ENCODE data around the gene IL22RA2. TPM values are rescaled to one million over a fixed set of nuclear protein-coding genes. Genes with fewer than 3 reads are reported as not detected.

Gene IL22RA2
- total RNA-seq, 1 experiment from 2014 or later: not detected

DNA sequence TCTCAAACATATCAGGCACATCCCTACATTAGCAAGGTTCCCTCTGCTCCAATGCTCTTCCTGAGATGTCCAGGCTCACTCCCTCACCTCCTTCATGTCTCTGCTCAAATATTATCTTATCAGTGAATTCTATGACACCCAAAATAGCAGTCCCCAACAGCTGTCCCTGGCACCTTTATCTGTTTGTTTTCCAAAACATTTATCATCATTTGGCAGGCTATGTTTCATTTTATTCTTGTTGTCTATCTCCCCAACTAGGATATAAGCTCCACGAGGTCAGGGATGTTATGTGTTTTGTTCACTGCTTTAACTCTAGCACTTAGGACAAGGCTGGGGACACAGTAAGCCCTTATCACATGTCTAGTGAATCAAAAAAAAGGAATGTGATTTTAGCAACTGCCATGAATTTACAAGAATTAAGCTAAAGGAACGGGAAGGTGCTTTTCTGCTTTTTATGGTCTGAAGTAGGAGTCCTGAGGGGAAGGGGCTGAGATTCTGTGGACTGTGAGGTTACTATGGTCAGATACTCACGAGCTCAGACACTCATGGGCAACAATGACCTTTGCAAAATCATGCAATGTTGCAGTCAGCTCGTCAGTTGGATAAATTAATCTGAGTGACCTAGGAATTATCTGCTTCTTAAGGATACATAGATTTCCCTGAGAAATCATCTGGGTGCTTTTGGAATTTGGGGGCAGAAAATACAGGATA is 1.9 kb upstream of the IL22RA2 start:
- no TSS peak for BruUV-seq (replicated peaks)
- no peak for DNase-seq
- ChIA-PET POLR2A (no interaction called here), CTCF (interaction anchor here (0.6 kb wide), 1 partner anchor 103 kb away, joined by 4 read pairs; no protein-coding TSS in a partner anchor)
- Histone ChIP-seq H3K4me1 (peaks cover 5% of the 10 kb centered on the region; the same call in 1 of the 2 replicates), H3K27me3 (replicated peaks; ENCODE audit: control insufficient read depth, insufficient read depth, low read length) (no peaks in the 10 kb centered on the region), H3K9me3 (peaks cover 7% of the 10 kb centered on the region), H3K36me3 (ENCODE audit: control insufficient read depth, insufficient read depth, low read length) (no peaks in the 10 kb centered on the region), H3K4me3 (ENCODE audit: low read depth, low read length) (no peak overlapping the region)
- Mint-ChIP-seq H3K27me3 (ENCODE audit: insufficient read depth, unreplicated experiment) (no peaks in the 10 kb centered on the region), H3K36me3 (ENCODE audit: insufficient read depth, unreplicated experiment) (no peaks in the 10 kb centered on the region), H3K4me3 (ENCODE audit: unreplicated experiment) (no peak overlapping the region), H3K27ac (ENCODE audit: unreplicated experiment) (no peak overlapping the region), H3K9me3 (ENCODE audit: unreplicated experiment) (peaks cover 17% of the 10 kb centered on the region), H3K4me1 (ENCODE audit: low read depth, unreplicated experiment) (no peaks in the 10 kb centered on the region)
- TF ChIP-seq, protein P1, sequence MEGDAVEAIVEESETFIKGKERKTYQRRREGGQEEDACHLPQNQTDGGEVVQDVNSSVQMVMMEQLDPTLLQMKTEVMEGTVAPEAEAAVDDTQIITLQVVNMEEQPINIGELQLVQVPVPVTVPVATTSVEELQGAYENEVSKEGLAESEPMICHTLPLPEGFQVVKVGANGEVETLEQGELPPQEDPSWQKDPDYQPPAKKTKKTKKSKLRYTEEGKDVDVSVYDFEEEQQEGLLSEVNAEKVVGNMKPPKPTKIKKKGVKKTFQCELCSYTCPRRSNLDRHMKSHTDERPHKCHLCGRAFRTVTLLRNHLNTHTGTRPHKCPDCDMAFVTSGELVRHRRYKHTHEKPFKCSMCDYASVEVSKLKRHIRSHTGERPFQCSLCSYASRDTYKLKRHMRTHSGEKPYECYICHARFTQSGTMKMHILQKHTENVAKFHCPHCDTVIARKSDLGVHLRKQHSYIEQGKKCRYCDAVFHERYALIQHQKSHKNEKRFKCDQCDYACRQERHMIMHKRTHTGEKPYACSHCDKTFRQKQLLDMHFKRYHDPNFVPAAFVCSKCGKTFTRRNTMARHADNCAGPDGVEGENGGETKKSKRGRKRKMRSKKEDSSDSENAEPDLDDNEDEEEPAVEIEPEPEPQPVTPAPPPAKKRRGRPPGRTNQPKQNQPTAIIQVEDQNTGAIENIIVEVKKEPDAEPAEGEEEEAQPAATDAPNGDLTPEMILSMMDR (IDR thresholded peaks at IDR 0.05; ENCODE audit: insufficient read depth in 1 of 2, low read depth in 1 of 2, low read length in 1 of 2, severe bottlenecking in 1 of 2, unreplicated experiment in 1 of 2): no peak
- intact Hi-C loops (cut with micrococcal nuclease; ENCODE audit: unreplicated experiment): no loop called here

DNA sequence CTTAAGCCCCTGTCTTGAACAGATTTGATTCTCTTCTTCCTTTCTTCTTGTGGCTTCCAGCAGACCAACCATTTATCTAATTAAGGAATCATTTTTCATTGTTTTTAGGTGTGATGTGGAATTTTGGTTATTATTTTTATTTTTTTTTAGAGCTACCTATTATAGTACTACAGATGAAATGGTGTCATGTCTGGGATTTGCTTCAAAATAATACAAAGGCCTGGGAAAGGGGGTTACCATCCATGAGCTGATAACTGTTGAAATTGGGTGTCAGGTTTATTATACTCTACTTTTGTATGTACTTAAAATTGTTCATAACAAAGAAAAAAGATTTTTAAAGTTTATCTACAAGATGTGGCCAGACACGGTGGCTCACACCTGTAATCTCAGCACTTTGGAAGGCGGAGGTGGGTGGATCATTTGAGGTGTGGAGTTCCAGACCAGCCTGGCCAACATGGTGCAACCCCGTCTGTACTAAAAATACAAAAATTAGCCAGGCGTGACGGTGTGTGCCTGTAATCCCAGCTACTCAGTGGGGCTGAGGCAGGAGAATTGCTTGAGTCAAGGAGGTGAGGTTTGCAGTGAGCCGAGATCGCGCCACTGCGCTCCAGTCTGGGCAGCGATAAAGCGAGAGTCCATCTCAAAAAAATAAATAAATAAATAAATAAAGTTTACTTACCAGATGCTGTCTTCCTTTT is 561 bp downstream of the IL22RA2 start:
- H3K27me3 ChIP-seq (replicated peaks; ENCODE audit: control insufficient read depth, insufficient read depth, low read length): no peaks in the 10 kb centered on the region
- no peaks in the 10 kb centered on the region for H3K36me3 ChIP-seq (ENCODE audit: control insufficient read depth, insufficient read depth, low read length)
- CTCF ChIA-PET: no interaction called here
- peaks cover 5% of the 10 kb centered on the region; the same call in 1 of the 2 replicates for H3K4me1 ChIP-seq
- H3K27me3 Mint-ChIP-seq (ENCODE audit: insufficient read depth, unreplicated experiment): no peaks in the 10 kb centered on the region
- no peaks in the 10 kb centered on the region for H3K36me3 Mint-ChIP-seq (ENCODE audit: insufficient read depth, unreplicated experiment)
- intact Hi-C loops (cut with micrococcal nuclease; ENCODE audit: unreplicated experiment): no loop called here
- no peak overlapping the region for H3K27ac Mint-ChIP-seq (ENCODE audit: unreplicated experiment)
- H3K4me3 ChIP-seq (ENCODE audit: low read depth, low read length): no peak overlapping the region
- DNase-seq: no peak
- BruUV-seq (replicated peaks): no TSS peak
- TF ChIP-seq, protein P1 (IDR thresholded peaks at IDR 0.05; ENCODE audit: insufficient read depth in 1 of 2, low read depth in 1 of 2, low read length in 1 of 2, severe bottlenecking in 1 of 2, unreplicated experiment in 1 of 2): no peak
- H3K4me1 Mint-ChIP-seq (ENCODE audit: low read depth, unreplicated experiment): no peaks in the 10 kb centered on the region
- peaks cover 10% of the 10 kb centered on the region for H3K9me3 Mint-ChIP-seq (ENCODE audit: unreplicated experiment)
- POLR2A ChIA-PET: no interaction called here
- no peak overlapping the region for H3K4me3 Mint-ChIP-seq (ENCODE audit: unreplicated experiment)
- peaks cover 12% of the 10 kb centered on the region for H3K9me3 ChIP-seq

DNA sequence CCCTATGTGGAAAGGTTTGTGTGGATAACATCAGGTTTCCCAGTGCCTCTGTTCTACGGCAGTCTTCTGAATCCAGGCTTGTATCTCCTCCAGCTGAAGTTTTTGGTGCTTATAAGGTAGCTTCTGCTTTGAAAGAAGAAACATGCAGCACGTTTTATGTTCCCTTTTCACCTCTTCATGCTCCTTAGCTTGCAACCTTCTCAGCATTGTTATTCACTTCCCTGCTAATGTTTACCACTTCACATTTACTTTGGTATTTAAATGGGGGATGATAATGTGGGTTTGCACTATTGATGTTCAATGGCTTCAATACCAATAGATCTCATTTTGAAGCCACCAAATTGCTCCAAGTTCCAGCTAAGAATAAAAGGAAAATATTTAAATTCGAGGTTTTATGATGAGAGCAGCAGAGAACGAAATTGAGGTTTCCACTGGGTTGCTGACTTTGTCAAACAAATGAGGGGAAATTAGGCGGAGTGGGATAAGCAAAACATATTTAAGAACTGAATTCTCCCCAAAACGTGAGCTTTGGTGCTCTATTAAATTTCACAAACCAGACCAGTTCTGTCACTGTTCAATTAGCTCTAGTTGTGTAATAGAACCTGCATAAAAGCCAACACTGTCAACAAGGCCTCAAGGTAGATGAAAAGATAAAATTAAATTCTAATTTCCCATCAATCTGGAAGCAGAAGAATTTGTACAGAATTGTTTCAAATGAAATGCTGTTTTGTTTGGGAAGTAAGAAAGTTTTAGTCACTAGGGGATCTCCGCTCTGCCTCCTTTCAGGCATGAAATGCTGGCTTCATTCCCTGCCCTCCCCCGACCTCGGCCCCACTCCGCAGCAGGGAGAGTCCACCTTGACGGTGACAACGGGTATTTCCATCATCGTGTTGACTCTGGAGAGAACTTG is 1.4 kb downstream of the IL22RA2 start:
- H3K4me3 Mint-ChIP-seq (ENCODE audit: unreplicated experiment): no peak overlapping the region
- no peaks in the 10 kb centered on the region for H3K36me3 Mint-ChIP-seq (ENCODE audit: insufficient read depth, unreplicated experiment)
- H3K9me3 ChIP-seq: peaks cover 12% of the 10 kb centered on the region
- no peak overlapping the region for H3K4me3 ChIP-seq (ENCODE audit: low read depth, low read length)
- no peak for DNase-seq
- TF ChIP-seq, protein P1 (IDR thresholded peaks at IDR 0.05; ENCODE audit: insufficient read depth in 1 of 2, low read depth in 1 of 2, low read length in 1 of 2, severe bottlenecking in 1 of 2, unreplicated experiment in 1 of 2): no peak
- no peaks in the 10 kb centered on the region for H3K4me1 Mint-ChIP-seq (ENCODE audit: low read depth, unreplicated experiment)
- peaks cover 10% of the 10 kb centered on the region for H3K9me3 Mint-ChIP-seq (ENCODE audit: unreplicated experiment)
- H3K27me3 Mint-ChIP-seq (ENCODE audit: insufficient read depth, unreplicated experiment): no peaks in the 10 kb centered on the region
- CTCF ChIA-PET: interaction anchor here (0.6 kb wide), 1 partner anchor 84 kb away, joined by 3 read pairs; no protein-coding TSS in a partner anchor
- no peaks in the 10 kb centered on the region for H3K27me3 ChIP-seq (replicated peaks; ENCODE audit: control insufficient read depth, insufficient read depth, low read length)
- intact Hi-C loops (cut with micrococcal nuclease; ENCODE audit: unreplicated experiment): no loop called here
- peaks cover 5% of the 10 kb centered on the region; the same call in 1 of the 2 replicates for H3K4me1 ChIP-seq
- H3K36me3 ChIP-seq (ENCODE audit: control insufficient read depth, insufficient read depth, low read length): no peaks in the 10 kb centered on the region
- POLR2A ChIA-PET: no interaction called here
- H3K27ac Mint-ChIP-seq (ENCODE audit: unreplicated experiment): no peak overlapping the region
- no TSS peak for BruUV-seq (replicated peaks)
